ENCODE data around the gene UBE2L3. TPM values are rescaled to one million over a fixed set of nuclear protein-coding genes. Genes with fewer than 3 reads are reported as not detected.

UBE2L3 gene
- polyA plus RNA-seq, 1 of the 3 experiments (the other 2 are of a cell fraction) = 41.2 TPM

- ChIA-PET POLR2A (no interaction called here), CTCF (interaction anchor here (0.8 to 1.6 kb wide), 2 partner anchors 17 to 60 kb away, joined by 3 to 6 read pairs; partner anchors contain the start of gene YDJC)
- no peaks in the 10 kb centered on the region for H3K27me3 ChIP-seq (ENCODE audit: insufficient read depth)
- no peaks in the 10 kb centered on the region for H3K9me3 ChIP-seq
- H4K20me1 ChIP-seq (ENCODE audit: insufficient read depth) = peaks cover 65% of the 10 kb centered on the region
- H3K4me3 ChIP-seq (ENCODE audit: low read depth in 2 of 2, low read length in 1 of 2) = peak overlapping the region; percentile 80 to 95; a peak in 2 of 4 replicates
- H3K36me3 ChIP-seq (replicated peaks in 1 of 2; ENCODE audit: control insufficient read depth in 1 of 2, insufficient read depth in 2 of 2, low read length in 1 of 2) = peaks cover 0 to 6% of the 10 kb centered on the region in 2 experiments
- peak overlapping the region; percentile 27; the same call in 1 of the 2 replicates for H3K9ac ChIP-seq
- DNase-seq = no peak
- H3K4me2 ChIP-seq = peak overlapping the region; percentile 96
- no peaks in the 10 kb centered on the region for H3F3A ChIP-seq (replicated peaks; ENCODE audit: insufficient read depth)
- TF ChIP-seq FOXJ3 (CRISPR knock-in tag; IDR thresholded peaks at IDR 0.05) (no peak), JUND (IDR thresholded peaks at IDR 0.05) (no peak), GABPA (IDR thresholded peaks at IDR 0.05; ENCODE audit: low read depth) (no peak), YY1 (IDR thresholded peaks at IDR 0.05; ENCODE audit: low read depth) (no peak), SIN3A (IDR thresholded peaks at IDR 0.05; ENCODE audit: borderline replicate concordance, low read depth, low read length) (no peak), SMC3 (IDR thresholded peaks at IDR 0.05; ENCODE audit: low read depth, low read length) (no peak), MEF2A (IDR thresholded peaks at IDR 0.05; ENCODE audit: borderline replicate concordance, low read depth) (no peak), POLR2AphosphoS5 (IDR thresholded peaks at IDR 0.05; ENCODE audit: low read depth, low read length) (no peak), NFIC (IDR thresholded peaks at IDR 0.05; ENCODE audit: borderline replicate concordance) (no peak), CHD2 (IDR thresholded peaks at IDR 0.05; ENCODE audit: low read length, partially characterized antibody) (no peak), GATA2 (CRISPR knock-in tag; IDR thresholded peaks at IDR 0.05) (no peak), TEAD4 (IDR thresholded peaks at IDR 0.05; ENCODE audit: borderline replicate concordance, insufficient read depth) (no peak), FOXM1 (IDR thresholded peaks at IDR 0.05; ENCODE audit: low read depth) (no peak)
- H2AFZ ChIP-seq (ENCODE audit: low read depth) = no peak overlapping the region
- H3K27ac ChIP-seq (ENCODE audit: low read depth in 2 of 2, low read length in 1 of 2) = no peak overlapping the region; a peak in 1 of 4 replicates
- H3K4me1 ChIP-seq (ENCODE audit: control insufficient read depth in 1 of 2, insufficient read depth in 2 of 2, low read depth in 1 of 2, low read length in 1 of 2) = peaks cover 15 to 16% of the 10 kb centered on the region in 2 experiments; a peak in 3 of 4 replicates
- peaks cover 73% of the 10 kb centered on the region for H3K79me2 ChIP-seq (ENCODE audit: insufficient read depth)
- WGBS (ENCODE audit: low lambda C conversion rate) = 77% methylated on average over 8 of the region's 8 CpGs
- no peaks in the 10 kb centered on the region for H3K9me2 ChIP-seq
Observed at GRCh38 chr22:21569459-21570170, 2.1 kb downstream of the UBE2L3 start.

- WGBS (ENCODE audit: low lambda C conversion rate) = 84% methylated on average over 4 of the region's 4 CpGs
- TF ChIP-seq SMC3 (IDR thresholded peaks at IDR 0.05; ENCODE audit: low read depth, low read length) = no peak
- TF ChIP-seq ZBTB33 (IDR thresholded peaks at IDR 0.05; ENCODE audit: borderline replicate concordance, low read depth) = no peak
- no peak for TF ChIP-seq YY1 (IDR thresholded peaks at IDR 0.05; ENCODE audit: low read depth)
- no peak for TF ChIP-seq PBX3 (IDR thresholded peaks at IDR 0.05)
- no peak for TF ChIP-seq NFIC (IDR thresholded peaks at IDR 0.05; ENCODE audit: borderline replicate concordance)
- TF ChIP-seq IRF3 (IDR thresholded peaks at IDR 0.05; ENCODE audit: low read depth, low read length) = no peak
- TF ChIP-seq EZH2phosphoT487 (IDR thresholded peaks at IDR 0.05; ENCODE audit: borderline replicate concordance, low read depth) = no peak
- no peak for TF ChIP-seq TCF12 (IDR thresholded peaks at IDR 0.05)
- TF ChIP-seq REST (IDR thresholded peaks at IDR 0.05; ENCODE audit: low read depth, low read length) = no peak
- no peak for TF ChIP-seq SIN3A (IDR thresholded peaks at IDR 0.05; ENCODE audit: borderline replicate concordance, low read depth, low read length)
- no peak for TF ChIP-seq GABPA (IDR thresholded peaks at IDR 0.05; ENCODE audit: low read depth)
Observed at GRCh38 chr22:21570398-21570797, 2.9 kb downstream of the UBE2L3 start.

More at GRCh38 chr22:21570398-21570797, 2.9 kb downstream of the UBE2L3 start:
- Histone ChIP-seq H3K79me2 (ENCODE audit: insufficient read depth) (peaks cover 81% of the 10 kb centered on the region), H3F3A (replicated peaks; ENCODE audit: insufficient read depth) (no peaks in the 10 kb centered on the region), H2AFZ (ENCODE audit: low read depth) (no peak overlapping the region), H4K20me1 (ENCODE audit: insufficient read depth) (peaks cover 73% of the 10 kb centered on the region), H3K27me3 (ENCODE audit: insufficient read depth) (no peaks in the 10 kb centered on the region), H3K9me2 (no peaks in the 10 kb centered on the region), H3K4me2 (peak overlapping the region; percentile 96; the same call in 1 of the 2 replicates), H3K9ac (no peak overlapping the region), H3K4me1 (ENCODE audit: control insufficient read depth in 1 of 2, insufficient read depth in 2 of 2, low read depth in 1 of 2, low read length in 1 of 2) (peaks cover 15 to 16% of the 10 kb centered on the region in 2 experiments; a peak in 3 of 4 replicates), H3K27ac (ENCODE audit: low read depth in 2 of 2, low read length in 1 of 2) (no peak overlapping the region), H3K36me3 (replicated peaks in 1 of 2; ENCODE audit: control insufficient read depth in 1 of 2, insufficient read depth in 2 of 2, low read length in 1 of 2) (peaks cover 0 to 6% of the 10 kb centered on the region in 2 experiments), H3K9me3 (no peaks in the 10 kb centered on the region), H3K4me3 (ENCODE audit: low read depth in 2 of 2, low read length in 1 of 2) (no peak overlapping the region)
- no peak for DNase-seq
- CTCF ChIA-PET = interaction anchor here (0.8 kb wide), 1 partner anchor 16 kb away, joined by 3 read pairs; no protein-coding TSS in a partner anchor
- POLR2A ChIA-PET = no interaction called here
